Spinal cord (tissue), 10 donors: ENCODE data around the gene CBR3. TPM values are rescaled to one million over a fixed set of nuclear protein-coding genes. Genes with fewer than 3 reads are reported as not detected.
A peak's percentile ranks its signal among the peaks of the same experiment; 100 is the strongest.

ENCODE experiments used
- DNase-seq, 6 donors: peaks; one replicate each; pipeline versions ENCODE4 v3.0.0 to v3.0.0-alpha.2; 2013 to 2015; ENCODE audit warnings: low spot score in 6 of 6, low read depth in 4 of 6
- H3K27ac ChIP-seq: one replicate; pipeline ENCODE4 v1.5.1; 2013; ENCODE audit warnings: low read depth, low read length, control low read depth
- H3K27me3 ChIP-seq: one replicate; pipeline ENCODE4 v1.6.1; 2013; ENCODE audit warnings: low read length; ENCODE audit not compliant: control insufficient read depth, insufficient read depth
- H3K36me3 ChIP-seq: one replicate; pipeline ENCODE4 v1.6.1; 2013; ENCODE audit warnings: low read length; ENCODE audit not compliant: control insufficient read depth, insufficient read depth
- H3K4me1 ChIP-seq: one replicate; pipeline ENCODE4 v1.6.1; 2013; ENCODE audit warnings: low read length; ENCODE audit not compliant: control insufficient read depth, insufficient read depth
- H3K4me3 ChIP-seq: one replicate; pipeline ENCODE4 v1.5.1; 2013; ENCODE audit warnings: low read depth, low read length, control low read depth
- H3K9me3 ChIP-seq: one replicate; pipeline ENCODE4 v1.6.1; 2013; ENCODE audit warnings: low read length; ENCODE audit not compliant: control insufficient read depth, insufficient read depth
- WGBS: methylation state at CpG from one replicate; pipeline ENCODE4 v1.1.5; 2013; ENCODE audit warnings: missing lambda C conversion rate; ENCODE audit not compliant: insufficient coverage; 5-methylcytosine and 5-hydroxymethylcytosine counted together
- polyA plus RNA-seq, 2 donors: library from polyadenylated mRNA; unstranded; fragments of 120-200 nt; gene quantifications; one replicate each; pipeline ENCODE4 v1.2.1, GENCODE V29; 2013; ENCODE audit not compliant: insufficient read length in 2 of 2
- total RNA-seq, 2 donors: library from RNA; depleted of rRNA in 1 of 2; stranded (reverse); fragments of 120-200 nt in 1 of 2; fragments of >200 nt in 1 of 2; gene quantifications; one replicate each; pipeline versions ENCODE4 v1.2.3 to v1.2.4, GENCODE V29; 2013 to 2014
- donor health status: healthy.

The CBR3 gene
- total and polyA plus RNA-seq, 4 donors = 2.0 to 3.7 (median 2.3) TPM

DNA sequence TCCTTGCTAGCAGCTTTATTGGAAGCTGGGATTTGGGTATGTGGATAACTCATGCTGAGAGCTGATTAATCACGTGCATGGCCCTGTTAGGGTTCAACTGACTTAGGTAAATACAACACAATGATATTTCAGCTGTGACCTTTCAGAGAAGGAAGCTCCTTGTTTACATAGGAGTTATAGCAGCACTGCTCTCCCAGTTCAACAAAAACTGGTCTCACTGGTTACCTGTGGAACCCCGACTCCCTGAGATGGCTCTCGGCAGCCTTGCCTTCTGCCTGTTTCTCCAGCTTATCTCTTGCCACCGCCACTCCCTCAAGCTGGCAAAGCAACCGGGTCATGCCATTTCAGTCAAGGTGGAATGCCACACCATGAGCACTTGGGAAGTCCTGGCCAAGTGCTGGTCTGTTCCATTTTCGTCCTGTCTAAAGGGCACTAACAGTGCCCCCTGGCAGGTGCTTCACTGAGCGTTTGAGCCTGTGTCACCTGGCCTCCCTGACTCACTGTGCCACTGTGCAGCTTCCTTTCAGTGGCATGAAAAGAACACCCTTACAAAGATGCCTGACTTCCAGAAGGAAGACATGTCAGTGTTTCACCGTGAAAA is 53.3 kb downstream of the CBR3 start:
- no peak overlapping the region for H3K4me3 ChIP-seq
- peaks cover 12% of the 10 kb centered on the region for H3K36me3 ChIP-seq
- no peak overlapping the region for H3K27ac ChIP-seq
- peak in 1 of 6 donors; percentile 9 for DNase-seq
- WGBS = 58% methylated on average over 8 of the region's 8 CpGs
- H3K4me1 ChIP-seq = peaks cover 4% of the 10 kb centered on the region
- H3K9me3 ChIP-seq = no peaks in the 10 kb centered on the region
- H3K27me3 ChIP-seq = no peaks in the 10 kb centered on the region

DNA sequence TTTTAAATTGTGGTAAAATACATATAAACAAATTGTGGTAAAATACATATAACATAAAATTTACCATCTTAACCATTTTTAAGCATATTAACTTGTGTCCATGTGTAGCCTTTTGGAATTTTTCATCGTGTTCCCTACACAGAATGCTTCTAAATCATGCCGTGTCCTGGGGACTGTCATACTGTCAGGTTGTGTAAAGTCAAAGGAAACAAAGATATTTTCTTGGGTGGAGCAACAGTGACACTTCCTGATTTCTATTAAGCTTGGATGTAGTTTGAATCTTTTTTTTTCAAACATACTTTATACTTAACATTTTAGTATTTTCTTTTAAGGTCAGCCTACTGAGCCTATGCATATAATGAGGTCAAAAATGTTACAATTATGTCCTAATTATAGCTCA is 54.1 kb downstream of the CBR3 start:
- DNase-seq = no peak
- WGBS = no CpG with 5 or more reads among the region's 2 CpGs
- peaks cover 4% of the 10 kb centered on the region for H3K4me1 ChIP-seq

DNA sequence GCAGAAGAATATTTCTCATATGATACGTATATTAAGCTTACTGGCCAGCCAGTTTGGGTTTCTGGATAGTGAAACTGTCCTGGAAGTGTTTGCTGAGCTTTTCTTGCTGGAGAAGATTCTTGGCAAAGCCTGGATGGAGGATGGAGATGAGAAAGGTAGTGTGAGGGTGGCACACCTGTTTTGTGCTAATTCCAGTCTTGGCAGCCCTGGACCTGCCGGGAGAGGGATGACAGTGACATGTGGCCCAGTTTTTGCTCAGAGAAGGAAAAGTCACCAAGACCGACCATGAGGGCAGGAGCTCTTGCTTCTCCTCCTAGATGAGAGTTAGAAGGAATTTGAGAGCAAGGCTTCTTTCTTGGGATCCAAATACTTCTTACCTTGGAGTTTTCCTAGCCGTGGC is 55.9 kb downstream of the CBR3 start:
- Histone ChIP-seq H3K4me1 (peaks cover 4% of the 10 kb centered on the region), H3K27me3 (no peaks in the 10 kb centered on the region), H3K27ac (no peak overlapping the region), H3K9me3 (no peaks in the 10 kb centered on the region), H3K4me3 (no peak overlapping the region), H3K36me3 (peaks cover 8% of the 10 kb centered on the region)
- 96% methylated on average over 3 of the region's 4 CpGs for WGBS
- no peak for DNase-seq

More for the DNA sequence above, 54.1 kb downstream of the CBR3 start:
- H3K27ac ChIP-seq = no peak overlapping the region
- no peaks in the 10 kb centered on the region for H3K27me3 ChIP-seq
- H3K36me3 ChIP-seq = peaks cover 12% of the 10 kb centered on the region
- H3K9me3 ChIP-seq = no peaks in the 10 kb centered on the region
- H3K4me3 ChIP-seq = no peak overlapping the region

DNA sequence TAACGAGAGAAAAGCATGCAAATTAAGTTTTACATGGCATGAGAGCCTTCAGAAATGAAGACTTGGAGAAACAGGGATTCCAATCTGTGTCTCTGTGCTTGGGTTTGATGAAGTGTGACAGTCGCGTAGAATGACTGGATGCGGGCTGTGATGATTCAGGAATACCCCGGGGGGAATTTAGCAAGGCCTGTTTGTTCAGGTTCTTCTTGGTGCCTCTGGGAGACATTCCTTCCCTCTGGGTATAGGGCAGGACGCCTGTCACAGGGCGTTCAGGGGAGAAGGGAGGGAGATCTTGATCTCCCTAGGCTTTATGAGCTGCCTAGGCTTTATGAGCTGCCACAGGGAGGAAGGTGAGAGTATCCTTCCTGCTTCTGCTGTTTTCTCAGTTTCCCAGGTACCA is 58.3 kb downstream of the CBR3 start:
- no peak for DNase-seq
- 72% methylated on average over 6 of the region's 7 CpGs for WGBS
- Histone ChIP-seq H3K36me3 (no peaks in the 10 kb centered on the region), H3K27ac (no peak overlapping the region), H3K27me3 (no peaks in the 10 kb centered on the region), H3K9me3 (no peaks in the 10 kb centered on the region), H3K4me3 (no peak overlapping the region), H3K4me1 (peaks cover 2% of the 10 kb centered on the region)

DNA sequence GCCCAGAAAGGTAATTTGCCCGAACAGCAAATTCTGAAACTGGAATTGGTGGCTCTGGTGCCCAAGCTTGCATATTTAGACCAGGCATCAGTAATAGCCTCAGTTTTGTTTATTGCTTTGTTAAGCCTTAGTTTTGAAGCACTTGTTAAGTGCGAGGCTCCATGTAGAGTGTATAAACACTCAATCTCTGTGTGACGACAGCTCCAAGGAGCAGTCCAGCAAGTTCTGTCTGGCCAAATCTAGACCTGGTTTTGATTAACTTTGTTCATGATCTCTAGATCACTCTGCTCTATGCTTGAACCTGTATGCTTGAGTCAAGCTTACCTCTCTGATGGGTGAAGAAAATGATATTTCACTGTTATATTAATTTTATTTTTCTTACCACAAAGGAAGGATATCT is 59.1 kb downstream of the CBR3 start:
- Histone ChIP-seq H3K27me3 (no peaks in the 10 kb centered on the region), H3K36me3 (no peaks in the 10 kb centered on the region), H3K9me3 (no peaks in the 10 kb centered on the region), H3K4me1 (no peaks in the 10 kb centered on the region), H3K4me3 (no peak overlapping the region), H3K27ac (no peak overlapping the region)
- 96% methylated on average over 3 of the region's 3 CpGs for WGBS
- DNase-seq = no peak

DNA sequence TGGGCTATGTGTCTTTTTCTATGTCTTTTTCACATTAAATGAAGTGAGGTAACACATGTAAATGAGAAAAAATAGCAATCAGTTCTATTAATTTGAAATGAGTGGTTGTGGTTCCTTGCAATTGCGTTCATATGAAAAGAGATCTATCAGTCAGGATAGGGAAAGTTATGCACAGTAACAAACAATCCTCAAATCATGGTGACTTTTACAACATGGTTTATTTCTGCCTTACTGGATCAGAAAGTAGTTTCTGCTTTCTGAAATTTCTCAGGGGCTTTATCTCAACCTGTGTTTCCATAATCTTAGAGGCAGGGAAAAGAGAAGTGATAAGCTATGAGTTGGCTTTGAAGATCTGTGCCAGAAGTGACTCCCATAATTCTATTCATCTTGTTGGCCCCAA is 60.7 kb downstream of the CBR3 start:
- no CpG with 5 or more reads among the region's 1 CpG for WGBS
- no peaks in the 10 kb centered on the region for H3K4me1 ChIP-seq

More for the DNA sequence above, 60.7 kb downstream of the CBR3 start:
- Histone ChIP-seq H3K4me3 (no peak overlapping the region), H3K36me3 (peaks cover 6% of the 10 kb centered on the region), H3K27ac (no peak overlapping the region), H3K27me3 (no peaks in the 10 kb centered on the region), H3K9me3 (no peaks in the 10 kb centered on the region)
- no peak for DNase-seq

Other genes starting within 250 kb of the CBR3 start
- gene SETD4, start 74.6 kb upstream of the CBR3 start, total RNA-seq = 10 to 100 TPM; 22.8 to 23.0 TPM
- gene SETD4, start 74.6 kb upstream of the CBR3 start, polyA plus RNA-seq = 10 to 100 TPM; 31.1 to 38.4 TPM
- 10 to 100 TPM; 43.1 to 99.3 TPM for gene CBR1, start 65.1 kb upstream of the CBR3 start, total RNA-seq
- 10 to 100 TPM; 76.5 to 79.3 TPM for gene CBR1, start 65.1 kb upstream of the CBR3 start, polyA plus RNA-seq
- 10 to 100 TPM in 1 of 2 donors, 1 to 10 TPM in 1; 7.8 to 20.3 TPM for gene DOP1B, start 21.7 kb downstream of the CBR3 start, total RNA-seq
- 10 to 100 TPM; 15.6 to 17.5 TPM for gene DOP1B, start 21.7 kb downstream of the CBR3 start, polyA plus RNA-seq
- 10 to 100 TPM; 45.3 to 78.9 TPM for gene MORC3, start 185.1 kb downstream of the CBR3 start, total RNA-seq
- gene MORC3, start 185.1 kb downstream of the CBR3 start, polyA plus RNA-seq = 10 to 100 TPM; 27.9 to 29.4 TPM